ENCODE results near the gene WDR54.
"Not testable (repeated sequence)": the region's sequence is repeated elsewhere in the genome, so short reads cannot be mapped to it uniquely, and the experiment has no call there.

Gene WDR54

GRCh38 chr2:74407682-74408081 lies 13.8 kb upstream of the WDR54 start:
- DNase-seq: no peak

- DNase-seq: no peak
Observed at GRCh38 chr2:74413001-74413698, 8.4 kb upstream of the WDR54 start.

DNA sequence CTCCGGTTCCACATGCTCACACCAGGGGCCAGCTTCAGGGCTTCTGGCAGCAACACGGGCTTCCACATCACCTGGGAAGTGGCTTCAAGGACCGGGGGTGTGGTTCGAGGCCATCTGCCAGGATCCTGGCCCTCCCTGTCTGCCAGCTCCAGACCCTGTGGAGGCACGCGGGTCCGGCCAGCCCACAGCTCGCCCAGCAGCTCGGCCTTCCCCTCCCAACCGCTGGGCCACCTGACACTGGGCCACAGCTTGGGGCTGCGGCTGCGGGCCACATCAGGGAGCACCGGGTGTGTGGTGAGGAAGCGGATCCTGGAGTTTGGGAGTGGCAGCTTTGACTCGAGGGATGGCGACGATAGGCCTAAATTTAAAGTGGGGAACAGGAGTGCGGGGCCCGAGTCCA lies 7.1 kb upstream of the WDR54 start:
- no peak for DNase-seq

- peak; percentile 22 for DNase-seq
Observed at GRCh38 chr2:74414881-74415761, 6.4 kb upstream of the WDR54 start.

DNA sequence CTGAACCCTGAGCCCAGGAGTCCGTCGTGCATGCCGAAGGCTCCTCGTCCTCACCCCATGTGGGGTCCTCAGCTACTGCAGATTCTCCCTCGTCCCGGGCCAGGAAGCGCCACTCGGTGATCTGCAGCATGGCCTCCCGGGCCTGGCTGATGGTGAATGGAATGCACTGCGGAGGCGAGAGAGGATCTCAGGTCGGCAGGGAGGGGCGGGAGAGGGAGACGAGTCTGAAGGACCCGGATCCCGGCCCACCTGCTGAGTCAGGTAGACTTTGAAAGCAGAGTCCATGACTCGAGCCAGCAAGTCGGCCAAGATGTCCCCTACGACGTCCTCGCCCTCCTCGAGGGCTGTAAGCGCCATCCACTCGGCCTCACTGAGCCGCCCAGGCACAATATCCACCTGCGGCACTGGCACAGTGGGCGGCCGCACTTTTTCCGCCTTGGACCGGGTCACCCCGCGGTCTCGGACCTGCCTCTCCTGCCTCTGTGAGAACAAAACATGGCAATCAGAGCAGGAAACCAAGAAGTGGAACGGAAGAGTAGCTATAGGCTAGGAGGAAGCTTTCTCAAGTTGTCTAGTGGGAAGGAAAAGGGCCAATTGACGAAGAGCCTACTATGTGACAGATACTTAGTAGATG lies 5.7 kb upstream of the WDR54 start:
- peak; percentile 16 for DNase-seq

GRCh38 chr2:74416778-74417177 lies 4.8 kb upstream of the WDR54 start:
- DNase-seq: no peak

- DNase-seq: no peak
Observed at GRCh38 chr2:74417197-74417596, 4.3 kb upstream of the WDR54 start.

DNA sequence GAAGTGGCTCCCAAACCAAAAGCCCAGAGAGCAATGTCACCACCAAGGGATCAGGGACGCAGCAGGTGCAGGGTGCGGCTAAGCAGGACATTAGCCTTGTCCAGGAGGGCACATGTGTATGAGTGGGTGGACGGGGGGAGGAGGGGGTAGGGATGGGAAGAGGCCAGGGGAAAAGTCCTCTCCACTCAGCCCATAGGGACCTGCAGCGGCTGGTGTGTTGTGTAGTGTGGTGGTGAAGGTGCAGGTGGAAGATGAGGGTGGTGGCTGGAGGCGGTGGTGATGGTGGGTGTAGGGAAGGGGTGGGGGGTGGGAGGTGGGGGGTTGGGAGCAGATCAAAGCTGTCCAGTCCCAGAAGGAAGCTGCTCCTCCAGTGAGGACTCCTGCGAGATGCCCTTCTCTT lies 3.8 kb upstream of the WDR54 start:
- DNase-seq: no peak

- DNase-seq: no peak
Observed at GRCh38 chr2:74418312-74418711, 3.2 kb upstream of the WDR54 start.

DNA sequence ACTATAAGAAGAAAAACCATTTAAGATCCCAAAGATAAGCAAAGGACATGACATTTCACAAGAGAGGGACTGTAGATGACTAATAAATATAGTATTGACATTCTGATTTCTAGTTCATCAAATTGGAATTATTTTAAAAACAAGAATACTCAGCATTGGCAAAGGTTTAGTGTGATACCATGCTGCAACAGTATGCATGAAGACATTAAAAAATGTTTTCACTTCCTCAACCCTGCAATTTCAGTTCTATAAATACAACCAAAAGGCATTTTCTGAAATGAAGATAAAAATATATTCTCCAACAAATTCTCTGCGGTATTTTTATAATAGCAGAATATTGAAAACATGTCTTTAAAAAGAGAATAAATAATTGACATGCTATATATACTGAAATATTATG lies 2.2 kb upstream of the WDR54 start:
- DNase-seq: no peak

- no peak for DNase-seq
Observed at GRCh38 chr2:74420006-74420405, 1.5 kb upstream of the WDR54 start.

GRCh38 chr2:74420443-74421103 lies 957 bp upstream of the WDR54 start:
- DNase-seq: not testable (repeated sequence)

GRCh38 chr2:74423231-74424095 lies 1.9 kb downstream of the WDR54 start:
- DNase-seq: no peak

DNA sequence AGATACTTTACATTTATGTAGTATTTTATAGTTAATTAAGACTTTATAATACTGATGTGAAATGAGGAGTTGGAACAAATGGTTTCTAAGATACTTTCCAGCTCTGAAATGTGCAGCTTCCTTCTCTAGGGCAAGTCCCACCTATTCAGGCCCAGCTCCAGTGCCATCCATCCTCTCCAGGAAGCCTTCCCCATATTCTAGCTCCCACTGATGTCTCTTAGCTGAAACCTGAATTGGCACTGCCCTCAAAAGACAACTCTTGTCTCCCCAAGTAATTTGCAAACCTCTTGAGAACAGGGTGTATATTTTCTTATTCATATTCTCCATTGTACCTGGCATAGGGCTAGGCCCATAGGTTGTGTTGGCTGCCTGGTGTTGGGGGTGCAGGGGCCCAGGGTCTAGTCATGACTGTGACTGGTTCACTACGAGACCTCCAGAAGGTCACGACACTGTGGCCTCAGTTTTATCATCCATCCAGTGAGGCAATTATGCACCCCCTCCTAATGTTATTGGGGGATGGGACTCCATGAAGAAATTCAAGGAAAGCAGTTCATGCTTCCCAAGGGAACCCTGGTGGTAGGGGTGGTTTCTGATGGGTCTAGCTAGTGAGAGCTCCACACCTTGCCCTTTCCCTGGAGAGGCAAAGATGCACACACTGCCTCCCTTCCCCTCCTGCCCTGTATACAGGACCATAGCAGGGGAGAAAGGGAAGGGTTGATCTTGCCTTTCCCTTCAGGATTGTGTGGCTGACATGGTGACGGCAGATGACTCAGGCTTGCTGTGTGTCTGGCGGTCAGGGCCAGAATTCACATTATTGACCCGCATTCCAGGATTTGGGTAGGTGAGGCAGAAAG lies 2.8 kb downstream of the WDR54 start:
- DNase-seq: no peak

DNA sequence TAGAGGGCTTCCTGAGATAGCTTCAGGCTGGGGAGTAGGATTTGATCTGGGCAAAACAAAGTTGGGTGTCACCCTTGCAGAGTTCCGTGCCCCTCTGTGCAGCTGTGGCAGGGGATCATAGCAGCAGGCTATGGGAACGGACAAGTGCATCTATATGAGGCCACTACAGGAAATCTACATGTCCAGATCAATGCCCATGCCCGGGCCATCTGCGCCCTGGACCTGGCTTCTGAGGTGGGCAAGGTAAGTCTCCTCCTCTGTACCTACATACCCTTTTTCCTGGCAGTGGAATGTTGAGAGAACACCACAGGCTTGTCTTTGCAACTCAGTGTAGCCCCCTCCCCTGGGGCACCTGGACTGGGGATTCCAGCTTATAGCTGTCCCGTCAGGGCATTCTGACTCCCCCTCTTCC lies 3.5 kb downstream of the WDR54 start:
- no peak for DNase-seq

- no peak for DNase-seq
Observed at GRCh38 chr2:74425523-74425922, 4.0 kb downstream of the WDR54 start.

DNA sequence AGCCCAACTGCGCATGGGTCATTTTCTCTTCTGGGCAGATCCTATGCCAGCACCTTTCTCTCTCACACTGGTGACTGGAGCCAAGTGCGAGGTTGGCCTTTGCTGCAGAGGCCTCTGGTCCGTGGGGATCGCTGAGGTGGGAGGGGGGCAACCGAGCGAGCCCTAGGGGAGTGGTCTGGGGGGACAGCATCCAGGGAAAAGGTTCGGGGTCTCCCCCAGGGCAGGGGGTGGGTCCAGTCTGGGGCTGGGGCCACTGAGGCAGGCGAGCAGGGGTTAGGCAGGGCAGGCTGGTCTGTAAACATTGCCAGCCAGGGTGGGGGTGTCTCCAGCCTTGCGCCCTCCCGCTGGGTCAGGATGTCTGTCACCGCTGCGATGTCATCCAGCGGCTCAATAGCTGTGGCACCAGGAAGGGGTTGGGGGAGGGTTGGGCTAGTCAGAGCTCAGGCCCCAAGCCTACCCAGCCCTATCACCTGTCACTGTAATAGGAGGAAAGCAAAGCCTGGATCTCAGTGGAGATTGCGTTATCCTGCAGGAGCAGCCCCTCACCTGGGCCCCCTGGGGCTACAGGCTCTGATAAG lies 4.7 kb downstream of the WDR54 start:
- no peak for DNase-seq

GRCh38 chr2:74427551-74427950 lies 6.0 kb downstream of the WDR54 start:
- DNase-seq: no peak

GRCh38 chr2:74428675-74429074 lies 7.1 kb downstream of the WDR54 start:
- DNase-seq: no peak

- no peak for DNase-seq
Observed at GRCh38 chr2:74429487-74430451, 8.2 kb downstream of the WDR54 start.
